Measurements from ENCODE around the gene SYNPO2. TPM values are rescaled to one million over a fixed set of nuclear protein-coding genes. Genes with fewer than 3 reads are reported as not detected.

SYNPO2 gene
- total and polyA plus RNA-seq, 2 of the 8 experiments (the other 6 are each of a cell fraction or from before 2014, with no cell fraction given): 0.50 to 4.2 TPM

DNA sequence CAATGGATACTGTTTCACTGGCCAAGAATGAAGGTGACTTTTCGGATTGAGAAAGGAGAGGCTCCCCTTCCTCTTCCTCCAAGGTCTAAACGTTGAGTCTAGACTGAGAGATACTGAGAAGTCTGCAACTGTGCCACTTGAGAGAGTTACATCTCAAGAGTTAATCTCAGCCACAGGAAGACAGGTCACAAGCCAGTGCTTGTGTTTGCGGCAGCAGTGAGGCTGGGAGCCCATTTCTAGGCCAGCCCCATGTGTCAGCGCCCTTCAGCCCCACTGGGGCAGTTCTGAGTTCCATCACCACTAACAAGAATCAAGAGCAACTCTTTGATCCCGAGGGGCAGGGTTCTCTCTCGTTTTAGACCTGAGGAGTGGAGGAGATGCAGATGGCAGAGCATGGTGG, 45.4 kb upstream of the SYNPO2 start:
- Histone ChIP-seq H3K23me2 (ENCODE audit: low read depth, low read length) (no peaks in the 10 kb centered on the region), H4K20me1 (replicated peaks in 1 of 2; ENCODE audit: control insufficient read depth in 1 of 2, insufficient read depth in 2 of 2, low read length in 2 of 2) (no peaks in the 10 kb centered on the region), H3K9me3 (ENCODE audit: insufficient read depth in 2 of 2, low read depth in 1 of 2, low read length in 1 of 2) (no peaks in the 10 kb centered on the region), H2BK5ac (ENCODE audit: low read depth, low read length) (peak overlapping the region; percentile 21; the same call in 1 of the 2 replicates), H3K18ac (ENCODE audit: extremely low read depth, low read length) (no peak overlapping the region), H2BK120ac (replicated peaks; ENCODE audit: low read depth, low read length) (no peak overlapping the region), H2AK5ac (ENCODE audit: low read depth, low read length) (no peak overlapping the region), H3K14ac (ENCODE audit: insufficient read length) (no peak overlapping the region), H3K4me3 (ENCODE audit: extremely low read depth in 1 of 4, insufficient read depth in 2 of 4, low read depth in 3 of 4, low read length in 4 of 4) (no peak overlapping the region), H4K8ac (ENCODE audit: extremely low read depth, insufficient read depth, low read length) (no peak overlapping the region; the same call in 1 of the 2 replicates), H2BK15ac (ENCODE audit: low read length) (no peak overlapping the region), H2BK12ac (ENCODE audit: low read depth, low read length) (peak overlapping the region; percentile 33; the same call in 1 of the 2 replicates), H3K79me1 (ENCODE audit: low read depth, low read length) (no peaks in the 10 kb centered on the region; the same call in 1 of the 2 replicates), H2AFZ (ENCODE audit: low read length) (peak overlapping the region; percentile 33; the same call in 1 of the 2 replicates), H4K5ac (ENCODE audit: insufficient read length, low read depth, low read length) (no peak overlapping the region), H2BK20ac (ENCODE audit: low read length) (peak overlapping the region; percentile 64; the same call in 1 of the 2 replicates), H3K27me3 (replicated peaks in 1 of 4; ENCODE audit: control insufficient read depth in 3 of 4, extremely low read depth in 1 of 4, insufficient read depth in 3 of 4, low read length in 3 of 4) (no peaks in the 10 kb centered on the region), H3K4me2 (ENCODE audit: insufficient read depth in 1 of 2, low read depth in 2 of 2, low read length in 2 of 2) (no peak overlapping the region), H3K36me3 (ENCODE audit: control insufficient read depth in 2 of 4, insufficient read depth in 4 of 4, low read length in 3 of 4) (no peaks in the 10 kb centered on the region), H3K4me1 (replicated peaks in 1 of 4; ENCODE audit: control insufficient read depth in 3 of 4, insufficient read depth in 4 of 4, low read length in 3 of 4) (peaks cover 0 to 3% (median 2%) of the 10 kb centered on the region in 4 experiments; a peak in 3 of 7 replicates), H3K4ac (replicated peaks; ENCODE audit: insufficient read length, low read depth, low read length) (no peak overlapping the region), H3K79me2 (ENCODE audit: control insufficient read depth in 1 of 2, insufficient read depth in 2 of 2, low read length in 2 of 2) (no peaks in the 10 kb centered on the region), H4K91ac (replicated peaks; ENCODE audit: insufficient read length, low read length) (no peak overlapping the region), H3K9ac (replicated peaks in 1 of 4; ENCODE audit: extremely low read depth in 1 of 4, low read depth in 3 of 4, low read length in 3 of 4) (no peak overlapping the region), H3K56ac (replicated peaks; ENCODE audit: insufficient read length, low read depth, low read length) (no peak overlapping the region), H3K23ac (ENCODE audit: insufficient read length) (no peak overlapping the region), H3K27ac (ENCODE audit: low read depth, low read length) (no peak overlapping the region)
- FAIRE-seq: no peak
- POLR2A ChIA-PET (ENCODE audit: partially characterized antibody): interaction anchor here (1.5 kb wide), 1 partner anchor 18 kb away, joined by 5 read pairs; no protein-coding TSS in a partner anchor
- CTCF ChIA-PET (ENCODE audit: partially characterized antibody): interaction anchor here (1.4 kb wide), 1 partner anchor 41 kb away, joined by 3 read pairs; no protein-coding TSS in a partner anchor
- WGBS, 2 experiments (ENCODE audit: extremely low coverage in 1 of 2, insufficient coverage in 1 of 2, insufficient read length in 1 of 2, insufficient replicate concordance in 2 of 2, low coverage in 1 of 2, low lambda C conversion rate in 2 of 2, missing lambda C conversion rate in 1 of 2): 83% methylated on average over 6 of the region's 6 CpGs; no CpG with 5 or more reads in 1 of the 2 experiments
- no peak for DNase-seq (ENCODE audit: low read depth in 1 of 2, low spot score in 2 of 2)
- TF ChIP-seq SP1 (IDR thresholded peaks at IDR 0.05; ENCODE audit: low read depth, low read length) (no peak), NRF1 (IDR thresholded peaks at IDR 0.05; ENCODE audit: low read depth, low read length) (no peak)

Measured in H1 (cell line).